ENCODE data around the gene SEZ6. TPM values are rescaled to one million over a fixed set of nuclear protein-coding genes. Genes with fewer than 3 reads are reported as not detected.

SEZ6 gene
- total and polyA plus RNA-seq, 2 donors = 0.04 to 0.16 TPM

GRCh38 chr17:28908640-28909167 is 97.1 kb downstream of the SEZ6 start:
- peaks cover 9% of the 10 kb centered on the region for H3K36me3 ChIP-seq (ENCODE audit: insufficient read depth)
- H3K4me3 ChIP-seq (ENCODE audit: low read depth, low read length) = no peak overlapping the region
- H3K4me1 ChIP-seq (ENCODE audit: insufficient read depth) = no peaks in the 10 kb centered on the region
- H3K27ac ChIP-seq (ENCODE audit: low read depth) = peak overlapping the region; percentile 54
- 18% methylated on average over 6 of the region's 6 CpGs for WGBS
- no peak for DNase-seq (ENCODE audit: extremely low spot score)

GRCh38 chr17:28907709-28908475 is 97.9 kb downstream of the SEZ6 start:
- WGBS = 38% methylated on average over 3 of the region's 3 CpGs
- Histone ChIP-seq H3K4me3 (ENCODE audit: low read depth, low read length) (no peak overlapping the region), H3K4me1 (ENCODE audit: insufficient read depth) (no peaks in the 10 kb centered on the region), H3K36me3 (ENCODE audit: insufficient read depth) (peaks cover 7% of the 10 kb centered on the region), H3K27ac (ENCODE audit: low read depth) (peak overlapping the region; percentile 54)
- DNase-seq (ENCODE audit: extremely low spot score) = no peak

- H3K4me1 ChIP-seq (ENCODE audit: insufficient read depth) = no peaks in the 10 kb centered on the region
- 52% methylated on average over 7 of the region's 7 CpGs for WGBS
- no peak overlapping the region for H3K4me3 ChIP-seq (ENCODE audit: low read depth, low read length)
- H3K27ac ChIP-seq (ENCODE audit: low read depth) = no peak overlapping the region
- DNase-seq (ENCODE audit: extremely low spot score) = no peak
- H3K36me3 ChIP-seq (ENCODE audit: insufficient read depth) = peaks cover 5% of the 10 kb centered on the region
Measured at GRCh38 chr17:28906706-28907438, 99.0 kb downstream of the SEZ6 start.

- Histone ChIP-seq H3K4me1 (ENCODE audit: insufficient read depth) (no peaks in the 10 kb centered on the region), H3K27ac (ENCODE audit: low read depth) (no peak overlapping the region), H3K36me3 (ENCODE audit: insufficient read depth) (peaks cover 5% of the 10 kb centered on the region), H3K4me3 (ENCODE audit: low read depth, low read length) (no peak overlapping the region)
- DNase-seq (ENCODE audit: extremely low spot score) = no peak
- WGBS = 70% methylated on average over 9 of the region's 9 CpGs
Measured at GRCh38 chr17:28906276-28906675, 99.6 kb downstream of the SEZ6 start.

Other genes starting within 250 kb of the SEZ6 start
- 6.8 TPM for gene FAM222B, start 163.2 kb downstream of the SEZ6 start, total RNA-seq
- 15.0 TPM for gene FAM222B, start 163.2 kb downstream of the SEZ6 start, polyA plus RNA-seq
- 16.0 TPM for gene ERAL1, start 151.0 kb downstream of the SEZ6 start, total RNA-seq
- gene ERAL1, start 151.0 kb downstream of the SEZ6 start, polyA plus RNA-seq = 35.8 TPM
- 25.1 TPM for gene FLOT2, start 108.3 kb downstream of the SEZ6 start, total RNA-seq
- gene FLOT2, start 108.3 kb downstream of the SEZ6 start, polyA plus RNA-seq = 120 TPM
- 8.5 TPM for gene DHRS13, start 103.0 kb downstream of the SEZ6 start, total RNA-seq
- 8.8 TPM for gene DHRS13, start 103.0 kb downstream of the SEZ6 start, polyA plus RNA-seq
- 21.1 TPM for gene PHF12, start 54.5 kb downstream of the SEZ6 start, total RNA-seq
- gene PHF12, start 54.5 kb downstream of the SEZ6 start, polyA plus RNA-seq = 30.8 TPM
- 4.0 TPM for gene PIPOX, start 37.1 kb upstream of the SEZ6 start, total RNA-seq
- gene PIPOX, start 37.1 kb upstream of the SEZ6 start, polyA plus RNA-seq = 4.6 TPM
- 33.8 TPM for gene MYO18A, start 174.4 kb upstream of the SEZ6 start, total RNA-seq
- 30.6 TPM for gene MYO18A, start 174.4 kb upstream of the SEZ6 start, polyA plus RNA-seq
- gene CRYBA1, start 240.8 kb upstream of the SEZ6 start, total RNA-seq = not detected
- not detected for gene CRYBA1, start 240.8 kb upstream of the SEZ6 start, polyA plus RNA-seq

Data from urinary bladder (tissue), 4 donors.